Stimulated activated CD4-positive, alpha-beta T cell treated with anti-CD3 and anti-CD28 coated beads, Interleukin-2, amount 100 ng/mL, for 48 hours (primary cell): ENCODE measurements around the gene SHMT2.
A peak's percentile ranks its signal among the peaks of the same experiment; 100 is the strongest.

Experiments
- DNase-seq, 2 donors: peaks; one replicate each; pipeline ENCODE4 v3.0.0-alpha.2; 2020

The SHMT2 gene

GRCh38 chr12:57241402-57242310 is 12.1 kb downstream of the SHMT2 start:
- DNase-seq, result no peak

- DNase-seq, result no peak
Measured at GRCh38 chr12:57242329-57242690, 12.8 kb downstream of the SHMT2 start.

- peak; percentile 72 to 78 for DNase-seq
Measured at GRCh38 chr12:57242691-57243454, 13.4 kb downstream of the SHMT2 start.

- DNase-seq, result peak; percentile 84 to 86
Measured at GRCh38 chr12:57243521-57244311, 14.2 kb downstream of the SHMT2 start.

GRCh38 chr12:57244312-57244696 is 14.8 kb downstream of the SHMT2 start:
- no peak for DNase-seq

- DNase-seq, result no peak
Measured at GRCh38 chr12:57247041-57247440, 17.5 kb downstream of the SHMT2 start.

- no peak for DNase-seq
Measured at GRCh38 chr12:57248934-57249742, 19.6 kb downstream of the SHMT2 start.

- no peak for DNase-seq
Measured at GRCh38 chr12:57250541-57250940, 21.0 kb downstream of the SHMT2 start.

- DNase-seq, result no peak
Measured at GRCh38 chr12:57250956-57251355, 21.4 kb downstream of the SHMT2 start, which contains the start of gene STAC3. TSS of gene STAC3 (minus strand) at chr12:57251187. CDS start at chr12:57249636, 1,551 bp downstream.

GRCh38 chr12:57254506-57255280 is 25.2 kb downstream of the SHMT2 start:
- DNase-seq, result no peak

GRCh38 chr12:57255916-57256315 is 26.4 kb downstream of the SHMT2 start:
- DNase-seq, result no peak

- DNase-seq, result no peak
Measured at GRCh38 chr12:57258977-57259970, 29.8 kb downstream of the SHMT2 start.

- no peak for DNase-seq
Measured at GRCh38 chr12:57260366-57260765, 30.9 kb downstream of the SHMT2 start.

GRCh38 chr12:57261428-57261865 is 31.9 kb downstream of the SHMT2 start:
- no peak for DNase-seq

- no peak for DNase-seq
Measured at GRCh38 chr12:57262126-57262822, 32.8 kb downstream of the SHMT2 start.

GRCh38 chr12:57263096-57263495 is 33.6 kb downstream of the SHMT2 start:
- no peak for DNase-seq

- DNase-seq, result no peak
Measured at GRCh38 chr12:57266681-57267080, 37.2 kb downstream of the SHMT2 start.

- peak; percentile 16 to 24 for DNase-seq
Measured at GRCh38 chr12:57268264-57268663, 38.8 kb downstream of the SHMT2 start.

GRCh38 chr12:57270966-57271470 is 41.5 kb downstream of the SHMT2 start:
- DNase-seq, result no peak
